ENCODE data around the gene ZSCAN23. TPM values are rescaled to one million over a fixed set of nuclear protein-coding genes. Genes with fewer than 3 reads are reported as not detected.

ZSCAN23 gene
- total RNA-seq, 5 donors from 2014 or later (not counting 1 experiment from before 2014, with no cell fraction given), result 1.3 to 3.5 (median 1.7) TPM

GRCh38 chr6:28425944-28426541 lies 17.2 kb downstream of the ZSCAN23 start:
- H3K9me3 Mint-ChIP-seq, result peaks cover 0 to 5% (median 0%) of the 10 kb centered on the region in 3 donors
- DNase-seq (no peak), ATAC-seq (replicated peaks in 1 of 4) (peak in 2 of 4 experiments; percentile 30 to 44)
- POLR2A ChIA-PET, result interaction anchor here in 1 of 2 donors (0.6 kb wide), 1 partner anchor 47 kb away, joined by 3 read pairs; no protein-coding TSS in a partner anchor
- CTCF ChIA-PET, result no interaction called here
- Histone ChIP-seq H3K36me3 (ENCODE audit: control insufficient read depth in 2 of 2, extremely low read depth in 1 of 2, insufficient read depth in 1 of 2, low read length in 1 of 2) (no peaks in the 10 kb centered on the region), H3K9me3 (no peaks in the 10 kb centered on the region), H3K4me3 (ENCODE audit: control insufficient read depth in 1 of 2, extremely low read depth in 1 of 2, low read length in 1 of 2) (no peak overlapping the region), H3K27ac (ENCODE audit: low read length) (no peak overlapping the region), H3K4me1 (ENCODE audit: control insufficient read depth in 1 of 2, extremely low read depth in 1 of 2, insufficient read depth in 2 of 2, low read length in 2 of 2) (peaks cover 0 to 8% of the 10 kb centered on the region in 2 experiments), H3K27me3 (replicated peaks in 1 of 2; ENCODE audit: control insufficient read depth in 2 of 2, extremely low read depth in 1 of 2, insufficient read depth in 2 of 2, low read length in 1 of 2) (peaks cover 0 to 9% of the 10 kb centered on the region in 2 experiments)
- H3K36me3 Mint-ChIP-seq, result peaks cover 6% of the 10 kb centered on the region
- H3K27me3 Mint-ChIP-seq, result peaks cover 0 to 17% of the 10 kb centered on the region in 2 donors
- H3K27ac Mint-ChIP-seq, result peak overlapping the region; percentile 74 to 86
- peaks cover 8 to 13% (median 12%) of the 10 kb centered on the region in 3 donors for H3K4me1 Mint-ChIP-seq
- peak overlapping the region in 1 of 3 donors; percentile 21 for H3K4me3 Mint-ChIP-seq
- WGBS (ENCODE audit: insufficient coverage), result no CpG with 5 or more reads among the region's 4 CpGs

- H3K36me3 Mint-ChIP-seq, result peaks cover 6% of the 10 kb centered on the region
- ATAC-seq (replicated peaks in 1 of 4), result no peak
- peaks cover 0 to 21% of the 10 kb centered on the region in 2 donors for H3K27me3 Mint-ChIP-seq
- POLR2A ChIA-PET, result no interaction called here
- H3K4me1 Mint-ChIP-seq, result peaks cover 8 to 13% (median 12%) of the 10 kb centered on the region in 3 donors
- Histone ChIP-seq H3K36me3 (ENCODE audit: control insufficient read depth in 2 of 2, extremely low read depth in 1 of 2, insufficient read depth in 1 of 2, low read length in 1 of 2) (no peaks in the 10 kb centered on the region), H3K4me3 (ENCODE audit: control insufficient read depth in 1 of 2, extremely low read depth in 1 of 2, low read length in 1 of 2) (no peak overlapping the region), H3K9me3 (no peaks in the 10 kb centered on the region), H3K4me1 (ENCODE audit: control insufficient read depth in 1 of 2, extremely low read depth in 1 of 2, insufficient read depth in 2 of 2, low read length in 2 of 2) (peaks cover 0 to 8% of the 10 kb centered on the region in 2 experiments), H3K27me3 (replicated peaks in 1 of 2; ENCODE audit: control insufficient read depth in 2 of 2, extremely low read depth in 1 of 2, insufficient read depth in 2 of 2, low read length in 1 of 2) (no peaks in the 10 kb centered on the region), H3K27ac (ENCODE audit: low read length) (no peak overlapping the region)
- no peak overlapping the region for H3K27ac Mint-ChIP-seq
- no peak for DNase-seq
- H3K4me3 Mint-ChIP-seq, result no peak overlapping the region
- H3K9me3 Mint-ChIP-seq, result peaks cover 0 to 5% (median 0%) of the 10 kb centered on the region in 3 donors
- CTCF ChIA-PET, result no interaction called here
Observed at GRCh38 chr6:28424163-28424562, 19.1 kb downstream of the ZSCAN23 start.

- H3K36me3 Mint-ChIP-seq, result peaks cover 6% of the 10 kb centered on the region
- H3K4me1 ChIP-seq (ENCODE audit: control insufficient read depth in 1 of 2, extremely low read depth in 1 of 2, insufficient read depth in 2 of 2, low read length in 2 of 2), result peaks cover 0 to 8% of the 10 kb centered on the region in 2 experiments
- ATAC-seq (replicated peaks in 1 of 4), result no peak
- H3K27ac Mint-ChIP-seq, result no peak overlapping the region
- no peaks in the 10 kb centered on the region for H3K27me3 ChIP-seq (replicated peaks in 1 of 2; ENCODE audit: control insufficient read depth in 2 of 2, extremely low read depth in 1 of 2, insufficient read depth in 2 of 2, low read length in 1 of 2)
- 88% methylated on average over 1 of the region's 1 CpG for WGBS (ENCODE audit: insufficient coverage)
- H3K4me1 Mint-ChIP-seq, result peaks cover 8 to 13% (median 12%) of the 10 kb centered on the region in 3 donors
- no peak overlapping the region for H3K4me3 Mint-ChIP-seq
- ChIA-PET POLR2A (no interaction called here), CTCF (interaction anchor here in 1 of 2 donors (0.6 kb wide), 1 partner anchor 1863 kb away, joined by 5 read pairs; no protein-coding TSS in a partner anchor)
- no peak overlapping the region for H3K4me3 ChIP-seq (ENCODE audit: control insufficient read depth in 1 of 2, extremely low read depth in 1 of 2, low read length in 1 of 2)
- H3K27ac ChIP-seq (ENCODE audit: low read length), result no peak overlapping the region
- peaks cover 0 to 21% of the 10 kb centered on the region in 2 donors for H3K27me3 Mint-ChIP-seq
- H3K36me3 ChIP-seq (ENCODE audit: control insufficient read depth in 2 of 2, extremely low read depth in 1 of 2, insufficient read depth in 1 of 2, low read length in 1 of 2), result no peaks in the 10 kb centered on the region
- no peaks in the 10 kb centered on the region for H3K9me3 ChIP-seq
- DNase-seq, result no peak
- H3K9me3 Mint-ChIP-seq, result peaks cover 0 to 5% (median 0%) of the 10 kb centered on the region in 3 donors
Observed at GRCh38 chr6:28423546-28423945, 19.7 kb downstream of the ZSCAN23 start.

GRCh38 chr6:28413681-28414080 lies 29.6 kb downstream of the ZSCAN23 start:
- H3K4me1 ChIP-seq (ENCODE audit: control insufficient read depth in 1 of 2, extremely low read depth in 1 of 2, insufficient read depth in 2 of 2, low read length in 2 of 2), result no peaks in the 10 kb centered on the region
- Mint-ChIP-seq H3K27me3 (peaks cover 6 to 31% of the 10 kb centered on the region in 2 donors), H3K4me3 (no peak overlapping the region), H3K36me3 (no peaks in the 10 kb centered on the region), H3K9me3 (peaks cover 0 to 5% (median 0%) of the 10 kb centered on the region in 3 donors), H3K27ac (no peak overlapping the region), H3K4me1 (no peaks in the 10 kb centered on the region)
- no peaks in the 10 kb centered on the region for H3K36me3 ChIP-seq (ENCODE audit: control insufficient read depth in 2 of 2, extremely low read depth in 1 of 2, insufficient read depth in 1 of 2, low read length in 1 of 2)
- no peak overlapping the region for H3K27ac ChIP-seq (ENCODE audit: low read length)
- ATAC-seq (replicated peaks in 1 of 4), result no peak
- no peaks in the 10 kb centered on the region for H3K27me3 ChIP-seq (replicated peaks in 1 of 2; ENCODE audit: control insufficient read depth in 2 of 2, extremely low read depth in 1 of 2, insufficient read depth in 2 of 2, low read length in 1 of 2)
- no peak for DNase-seq
- CTCF ChIA-PET, result no interaction called here
- H3K9me3 ChIP-seq, result no peaks in the 10 kb centered on the region
- H3K4me3 ChIP-seq (ENCODE audit: control insufficient read depth in 1 of 2, extremely low read depth in 1 of 2, low read length in 1 of 2), result no peak overlapping the region
- POLR2A ChIA-PET, result interaction anchor here in 1 of 2 donors (0.5 kb wide), 1 partner anchor 55 kb away, joined by 5 read pairs; no protein-coding TSS in a partner anchor

- ATAC-seq (replicated peaks in 1 of 4) (no peak), DNase-seq (no peak)
- H3K4me1 ChIP-seq (ENCODE audit: control insufficient read depth in 1 of 2, extremely low read depth in 1 of 2, insufficient read depth in 2 of 2, low read length in 2 of 2), result no peaks in the 10 kb centered on the region
- Mint-ChIP-seq H3K4me3 (no peak overlapping the region), H3K36me3 (no peaks in the 10 kb centered on the region), H3K27me3 (peaks cover 15 to 43% of the 10 kb centered on the region in 2 donors), H3K9me3 (peaks cover 0 to 5% (median 0%) of the 10 kb centered on the region in 3 donors), H3K27ac (no peak overlapping the region), H3K4me1 (no peaks in the 10 kb centered on the region)
- POLR2A ChIA-PET, result no interaction called here
- H3K4me3 ChIP-seq (ENCODE audit: control insufficient read depth in 1 of 2, extremely low read depth in 1 of 2, low read length in 1 of 2), result no peak overlapping the region
- CTCF ChIA-PET, result no interaction called here
- no peaks in the 10 kb centered on the region for H3K36me3 ChIP-seq (ENCODE audit: control insufficient read depth in 2 of 2, extremely low read depth in 1 of 2, insufficient read depth in 1 of 2, low read length in 1 of 2)
- H3K27ac ChIP-seq (ENCODE audit: low read length), result no peak overlapping the region
- H3K9me3 ChIP-seq, result no peaks in the 10 kb centered on the region
- WGBS (ENCODE audit: insufficient coverage), result 100% methylated on average over 1 of the region's 2 CpGs
- no peaks in the 10 kb centered on the region for H3K27me3 ChIP-seq (replicated peaks in 1 of 2; ENCODE audit: control insufficient read depth in 2 of 2, extremely low read depth in 1 of 2, insufficient read depth in 2 of 2, low read length in 1 of 2)
Observed at GRCh38 chr6:28410767-28411166, 32.5 kb downstream of the ZSCAN23 start.

- H3K9me3 ChIP-seq, result no peaks in the 10 kb centered on the region
- ChIA-PET POLR2A (interaction anchor here in 1 of 2 donors (0.6 kb wide), 1 partner anchor 376 kb away, joined by 3 read pairs; no protein-coding TSS in a partner anchor), CTCF (interaction anchor here in 1 of 2 donors (0.6 kb wide), 1 partner anchor 15 kb away, joined by 3 read pairs; no protein-coding TSS in a partner anchor)
- no peak overlapping the region for H3K27ac ChIP-seq (ENCODE audit: low read length)
- Mint-ChIP-seq H3K4me3 (no peak overlapping the region), H3K4me1 (no peaks in the 10 kb centered on the region), H3K9me3 (peaks cover 0 to 5% (median 0%) of the 10 kb centered on the region in 3 donors), H3K27me3 (peaks cover 27 to 48% of the 10 kb centered on the region in 2 donors), H3K36me3 (no peaks in the 10 kb centered on the region), H3K27ac (no peak overlapping the region)
- H3K4me1 ChIP-seq (ENCODE audit: control insufficient read depth in 1 of 2, extremely low read depth in 1 of 2, insufficient read depth in 2 of 2, low read length in 2 of 2), result no peaks in the 10 kb centered on the region
- DNase-seq (no peak), ATAC-seq (replicated peaks in 1 of 4) (no peak)
- H3K36me3 ChIP-seq (ENCODE audit: control insufficient read depth in 2 of 2, extremely low read depth in 1 of 2, insufficient read depth in 1 of 2, low read length in 1 of 2), result no peaks in the 10 kb centered on the region
- H3K27me3 ChIP-seq (replicated peaks in 1 of 2; ENCODE audit: control insufficient read depth in 2 of 2, extremely low read depth in 1 of 2, insufficient read depth in 2 of 2, low read length in 1 of 2), result no peaks in the 10 kb centered on the region
- H3K4me3 ChIP-seq (ENCODE audit: control insufficient read depth in 1 of 2, extremely low read depth in 1 of 2, low read length in 1 of 2), result no peak overlapping the region
- 100% methylated on average over 1 of the region's 5 CpGs for WGBS (ENCODE audit: insufficient coverage)
Observed at GRCh38 chr6:28408076-28408802, 35.1 kb downstream of the ZSCAN23 start.

Measured in T-cell (primary cell).